HCT116 (cell line): ENCODE data around the gene NDC80.

Experiments
- CTCF ChIP-seq, 3 experiments: fragments of 200-600 bp in 1 of 3; sonication (generic) in 1 of 3; IDR thresholded peaks in 2 of 3; conservative IDR thresholded peaks in 1 of 3; 2 replicates each; pipeline ENCODE4 v1.5.1; 2012 to 2017; ENCODE audit warnings: low read depth in 2 of 3, low read length in 2 of 3, antibody characterized with exemption in 1 of 3, borderline replicate concordance in 1 of 3, control low read depth in 1 of 3, mild to moderate bottlenecking in 1 of 3, mixed read lengths in 1 of 3, mixed run types in 1 of 3, moderate library complexity in 1 of 3; ENCODE audit not compliant: insufficient read depth in 1 of 3
- ELF1 ChIP-seq: IDR thresholded peaks from 2 replicates; pipeline ENCODE4 v1.6.1; 2012; ENCODE audit warnings: low read depth, borderline replicate concordance
- EZH2 ChIP-seq: fragments of 200-600 bp; sonication (generic); IDR thresholded peaks from 2 replicates; pipeline ENCODE4 v1.6.1; 2017; ENCODE audit warnings: antibody characterized with exemption, mixed run types

GRCh38 chr18:2644535-2644934 is 73.2 kb downstream of the NDC80 start:
- no peak for TF ChIP-seq CTCF (IDR thresholded peaks at IDR 0.05 in 2 of 3, conservative IDR thresholded peaks at IDR 0.05 in 1 of 3; ENCODE audit: borderline replicate concordance in 1 of 3, insufficient read depth in 1 of 3, low read depth in 2 of 3, low read length in 2 of 3)
- TF ChIP-seq EZH2 = no peak
- no peak for TF ChIP-seq ELF1
